T-helper 9 cell (primary cell): ENCODE results near the gene NCKAP5.

ENCODE experiments used
- DNase-seq: peaks from one replicate; pipeline ENCODE4 v3.0.0-alpha.2; 2020

Gene NCKAP5

GRCh38 chr2:132911726-132912724 is 656.2 kb downstream of the NCKAP5 start:
- no peak for DNase-seq

GRCh38 chr2:132910432-132910831 is 657.8 kb downstream of the NCKAP5 start:
- DNase-seq: no peak

- no peak for DNase-seq
These were observed 658.8 kb downstream of the NCKAP5 start for GRCh38 chr2:132909427-132909826.

GRCh38 chr2:132904142-132904842 is 664.0 kb downstream of the NCKAP5 start:
- DNase-seq: no peak

- DNase-seq: no peak
These were observed 665.6 kb downstream of the NCKAP5 start for GRCh38 chr2:132902626-132903025.

- no peak for DNase-seq
These were observed 666.6 kb downstream of the NCKAP5 start for GRCh38 chr2:132901661-132902060.

- DNase-seq: no peak
These were observed 671.2 kb downstream of the NCKAP5 start for GRCh38 chr2:132897111-132897510.

GRCh38 chr2:132896073-132896472 is 672.2 kb downstream of the NCKAP5 start:
- no peak for DNase-seq

GRCh38 chr2:132891498-132891897 is 676.8 kb downstream of the NCKAP5 start:
- DNase-seq: no peak

GRCh38 chr2:132886574-132886973 is 681.7 kb downstream of the NCKAP5 start:
- no peak for DNase-seq

- DNase-seq: no peak
These were observed 683.6 kb downstream of the NCKAP5 start for GRCh38 chr2:132884705-132885104.

GRCh38 chr2:132884292-132884691 is 684.0 kb downstream of the NCKAP5 start:
- no peak for DNase-seq

GRCh38 chr2:132883430-132883829 is 684.8 kb downstream of the NCKAP5 start:
- DNase-seq: no peak

GRCh38 chr2:132881546-132881945 is 686.7 kb downstream of the NCKAP5 start:
- DNase-seq: no peak

GRCh38 chr2:132877923-132878322 is 690.3 kb downstream of the NCKAP5 start:
- no peak for DNase-seq

- no peak for DNase-seq
These were observed 691.4 kb downstream of the NCKAP5 start for GRCh38 chr2:132876745-132877391.

GRCh38 chr2:132875193-132875592 is 693.1 kb downstream of the NCKAP5 start:
- DNase-seq: no peak

GRCh38 chr2:132873738-132874137 is 694.5 kb downstream of the NCKAP5 start:
- no peak for DNase-seq

GRCh38 chr2:132871831-132872230 is 696.4 kb downstream of the NCKAP5 start:
- DNase-seq: no peak

GRCh38 chr2:132863961-132864360 is 704.3 kb downstream of the NCKAP5 start:
- no peak for DNase-seq

GRCh38 chr2:132860220-132860619 is 708.0 kb downstream of the NCKAP5 start:
- no peak for DNase-seq

GRCh38 chr2:132859590-132859989 is 708.7 kb downstream of the NCKAP5 start:
- DNase-seq: no peak

GRCh38 chr2:132857319-132857718 is 710.9 kb downstream of the NCKAP5 start:
- no peak for DNase-seq
